Neural progenitor cell (in vitro differentiated cells): ENCODE measurements around the gene CNTROB. TPM values are rescaled to one million over a fixed set of nuclear protein-coding genes. Genes with fewer than 3 reads are reported as not detected.

ENCODE experiments used
- DNase-seq: peaks from one replicate; pipeline ENCODE4 v3.0.0-alpha.2; 2016; ENCODE audit warnings: low spot score
- H2AFZ ChIP-seq: fragments of 200-600 bp; sonication (generic); replicated peaks from 2 replicates; pipeline ENCODE4 v1.6.1; 2016; ENCODE audit warnings: antibody characterized with exemption
- H3F3A ChIP-seq: fragments of 200-600 bp; sonication (generic); 2 replicates; pipeline ENCODE4 v1.6.1; 2016; ENCODE audit warnings: antibody characterized with exemption, low read depth
- H3K27ac ChIP-seq: fragments of 200-600 bp; sonication (generic); 2 replicates; pipeline ENCODE4 v1.5.1; 2016; ENCODE audit warnings: mild to moderate bottlenecking
- H3K27me3 ChIP-seq: fragments of 200-600 bp; sonication (generic); 2 replicates; pipeline ENCODE4 v1.6.1; 2016; ENCODE audit warnings: mild to moderate bottlenecking, moderate library complexity
- H3K36me3 ChIP-seq: fragments of 200-600 bp; sonication (generic); 2 replicates; pipeline ENCODE4 v1.5.1; 2016
- H3K4me1 ChIP-seq: fragments of 200-600 bp; sonication (generic); 2 replicates; pipeline ENCODE4 v1.6.1; 2016; ENCODE audit warnings: mixed run types
- H3K4me2 ChIP-seq: fragments of 200-600 bp; sonication (generic); 2 replicates; pipeline ENCODE4 v1.6.1; 2016
- H3K4me3 ChIP-seq: fragments of 200-600 bp; sonication (generic); 2 replicates; pipeline ENCODE4 v1.5.1; 2016
- H3K79me2 ChIP-seq: fragments of 200-600 bp; sonication (generic); 2 replicates; pipeline ENCODE4 v1.6.1; 2016; ENCODE audit warnings: low read depth
- H3K9ac ChIP-seq: fragments of 200-600 bp; sonication (generic); 2 replicates; pipeline ENCODE4 v1.6.1; 2016
- H3K9me3 ChIP-seq: fragments of 200-600 bp; sonication (generic); 2 replicates; pipeline ENCODE4 v1.5.1; 2016; ENCODE audit warnings: low read depth
- H4K20me1 ChIP-seq: fragments of 200-600 bp; sonication (generic); 2 replicates; pipeline ENCODE4 v1.6.1; 2016; ENCODE audit warnings: low read depth
- H3K27ac Mint-ChIP-seq: 3 replicates; pipeline ENCODE4 v1.8.0; 2021; ENCODE audit warnings: mixed read lengths
- H3K27me3 Mint-ChIP-seq: 2 replicates; pipeline ENCODE4 v1.8.0; 2022; ENCODE audit warnings: low read depth, mild to moderate bottlenecking, inconsistent platforms, moderate library complexity, mixed read lengths; ENCODE audit not compliant: insufficient read depth
- H3K36me3 Mint-ChIP-seq: 3 replicates; pipeline ENCODE4 v1.8.0; 2021; ENCODE audit warnings: mixed read lengths
- H3K4me1 Mint-ChIP-seq: 3 replicates; pipeline ENCODE4 v1.8.0; 2021; ENCODE audit warnings: mixed read lengths
- H3K4me3 Mint-ChIP-seq: 3 replicates; pipeline ENCODE4 v1.8.0; 2021; ENCODE audit warnings: mild to moderate bottlenecking, moderate library complexity, mixed read lengths
- H3K9me3 Mint-ChIP-seq: 3 replicates; pipeline ENCODE4 v1.8.0; 2020; ENCODE audit warnings: mixed read lengths
- EZH2 ChIP-seq: fragments of 200-600 bp; sonication (generic); IDR thresholded peaks from 2 replicates; pipeline ENCODE4 v1.6.1; 2017; ENCODE audit warnings: antibody characterized with exemption, mild to moderate bottlenecking, moderate library complexity
- EZH2phosphoT487 ChIP-seq: fragments of 200-600 bp; sonication (generic); IDR thresholded peaks from 2 replicates; pipeline ENCODE4 v1.6.1; 2017; ENCODE audit warnings: antibody characterized with exemption
- total RNA-seq: library from RNA; depleted of rRNA; stranded (reverse); fragments of >200 nt; gene quantifications from 2 replicates; pipeline ENCODE4 v1.2.3, GENCODE V29; 2015; ENCODE audit warnings: low replicate concordance
- TF ChIP-seq, protein P1 (sequence below): fragments of 200-600 bp; sonication (generic); IDR thresholded peaks from 2 replicates; pipeline ENCODE4 v1.5.1; 2017; ENCODE audit warnings: antibody characterized with exemption, mild to moderate bottlenecking

Gene CNTROB
- total RNA-seq, 1 donor from 2014 or later = 21.2 TPM

- H3K4me2 ChIP-seq = no peak overlapping the region
- H3K27ac ChIP-seq = no peak overlapping the region
- peaks cover 5% of the 10 kb centered on the region for H3K27me3 Mint-ChIP-seq
- H3K9me3 ChIP-seq = no peaks in the 10 kb centered on the region
- TF ChIP-seq EZH2 = no peak
- TF ChIP-seq, protein P1, sequence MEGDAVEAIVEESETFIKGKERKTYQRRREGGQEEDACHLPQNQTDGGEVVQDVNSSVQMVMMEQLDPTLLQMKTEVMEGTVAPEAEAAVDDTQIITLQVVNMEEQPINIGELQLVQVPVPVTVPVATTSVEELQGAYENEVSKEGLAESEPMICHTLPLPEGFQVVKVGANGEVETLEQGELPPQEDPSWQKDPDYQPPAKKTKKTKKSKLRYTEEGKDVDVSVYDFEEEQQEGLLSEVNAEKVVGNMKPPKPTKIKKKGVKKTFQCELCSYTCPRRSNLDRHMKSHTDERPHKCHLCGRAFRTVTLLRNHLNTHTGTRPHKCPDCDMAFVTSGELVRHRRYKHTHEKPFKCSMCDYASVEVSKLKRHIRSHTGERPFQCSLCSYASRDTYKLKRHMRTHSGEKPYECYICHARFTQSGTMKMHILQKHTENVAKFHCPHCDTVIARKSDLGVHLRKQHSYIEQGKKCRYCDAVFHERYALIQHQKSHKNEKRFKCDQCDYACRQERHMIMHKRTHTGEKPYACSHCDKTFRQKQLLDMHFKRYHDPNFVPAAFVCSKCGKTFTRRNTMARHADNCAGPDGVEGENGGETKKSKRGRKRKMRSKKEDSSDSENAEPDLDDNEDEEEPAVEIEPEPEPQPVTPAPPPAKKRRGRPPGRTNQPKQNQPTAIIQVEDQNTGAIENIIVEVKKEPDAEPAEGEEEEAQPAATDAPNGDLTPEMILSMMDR = no peak
- peaks cover 35% of the 10 kb centered on the region for H3K36me3 Mint-ChIP-seq
- H3K4me1 ChIP-seq = no peaks in the 10 kb centered on the region
- no peak for DNase-seq
- no peaks in the 10 kb centered on the region for H3K9me3 Mint-ChIP-seq
- no peak overlapping the region for H3K4me3 Mint-ChIP-seq
- H3K4me1 Mint-ChIP-seq = no peaks in the 10 kb centered on the region
- no peak overlapping the region for H3K9ac ChIP-seq
- no peaks in the 10 kb centered on the region for H3K27me3 ChIP-seq
- no peak overlapping the region for H3K27ac Mint-ChIP-seq
- no peaks in the 10 kb centered on the region for H3F3A ChIP-seq
- no peaks in the 10 kb centered on the region for H4K20me1 ChIP-seq
- no peak overlapping the region for H3K4me3 ChIP-seq
- H3K79me2 ChIP-seq = no peaks in the 10 kb centered on the region
- H2AFZ ChIP-seq = no peak overlapping the region
- H3K36me3 ChIP-seq = no peaks in the 10 kb centered on the region
Observed at GRCh38 chr17:7944326-7944725, 12.3 kb downstream of the CNTROB start.

DNA sequence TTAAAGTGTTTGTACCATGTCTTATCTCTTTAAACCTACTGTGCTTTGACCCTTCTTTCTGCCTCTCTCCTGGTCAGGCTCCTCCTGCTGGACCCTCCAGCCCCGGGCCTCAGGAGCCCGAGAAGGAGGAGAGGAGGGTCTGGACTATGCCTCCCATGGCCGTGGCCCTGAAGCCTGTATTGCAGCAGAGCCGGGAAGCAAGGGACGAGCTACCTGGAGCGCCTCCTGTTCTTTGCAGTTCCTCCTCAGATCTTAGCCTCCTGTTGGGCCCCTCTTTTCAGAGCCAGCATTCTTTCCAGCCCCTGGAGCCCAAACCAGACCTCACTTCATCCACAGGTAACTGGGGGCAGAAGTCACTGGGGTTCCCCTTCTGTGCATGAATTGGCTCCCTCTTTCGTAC lies 13.6 kb downstream of the CNTROB start:
- no peaks in the 10 kb centered on the region for H3K4me1 ChIP-seq
- H3K27ac ChIP-seq = no peak overlapping the region
- no peaks in the 10 kb centered on the region for H4K20me1 ChIP-seq
- H3K36me3 ChIP-seq = peaks cover 4% of the 10 kb centered on the region
- peaks cover 5% of the 10 kb centered on the region for H3K27me3 Mint-ChIP-seq
- H3K36me3 Mint-ChIP-seq = peaks cover 36% of the 10 kb centered on the region
- H3K79me2 ChIP-seq = no peaks in the 10 kb centered on the region
- DNase-seq = no peak
- H3K9me3 Mint-ChIP-seq = no peaks in the 10 kb centered on the region
- no peak overlapping the region for H3K4me2 ChIP-seq
- TF ChIP-seq, protein P1 = no peak
- no peak for TF ChIP-seq EZH2
- no peak for TF ChIP-seq EZH2phosphoT487
- no peaks in the 10 kb centered on the region for H3K9me3 ChIP-seq
- H3K27ac Mint-ChIP-seq = no peak overlapping the region
- no peak overlapping the region for H3K4me3 ChIP-seq
- H3K4me1 Mint-ChIP-seq = no peaks in the 10 kb centered on the region
- no peaks in the 10 kb centered on the region for H3K27me3 ChIP-seq
- H3K4me3 Mint-ChIP-seq = no peak overlapping the region
- H2AFZ ChIP-seq = no peak overlapping the region
- no peak overlapping the region for H3K9ac ChIP-seq
- H3F3A ChIP-seq = no peaks in the 10 kb centered on the region

DNA sequence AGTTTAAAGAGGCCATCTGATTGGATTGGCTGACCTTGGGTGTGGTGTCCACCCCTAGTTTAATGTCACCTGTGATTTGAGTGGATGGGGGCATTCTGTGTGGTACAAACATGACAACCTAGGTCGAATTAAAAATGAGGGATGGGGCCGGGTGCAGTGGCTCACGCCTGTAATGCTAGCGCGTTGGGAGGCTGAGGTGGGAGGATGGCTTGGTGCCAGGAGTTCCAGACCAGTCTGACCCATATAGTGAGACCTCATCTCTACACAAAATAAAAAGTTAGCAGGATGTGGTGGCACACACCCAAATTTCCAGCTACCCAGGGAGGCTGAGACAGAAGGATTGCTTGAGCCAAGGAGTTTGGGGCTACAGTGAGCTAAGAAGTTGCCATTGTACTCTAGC lies 14.4 kb downstream of the CNTROB start:
- Mint-ChIP-seq H3K27ac (no peak overlapping the region), H3K27me3 (peaks cover 5% of the 10 kb centered on the region), H3K9me3 (no peaks in the 10 kb centered on the region), H3K36me3 (peaks cover 32% of the 10 kb centered on the region), H3K4me3 (no peak overlapping the region), H3K4me1 (no peaks in the 10 kb centered on the region)
- H4K20me1 ChIP-seq = no peaks in the 10 kb centered on the region
- no peaks in the 10 kb centered on the region for H3K27me3 ChIP-seq
- TF ChIP-seq EZH2 = no peak
- TF ChIP-seq, protein P1 = no peak
- TF ChIP-seq EZH2phosphoT487 = no peak
- H3K27ac ChIP-seq = no peak overlapping the region
- no peak overlapping the region for H3K4me3 ChIP-seq
- no peaks in the 10 kb centered on the region for H3K4me1 ChIP-seq
- H3F3A ChIP-seq = no peaks in the 10 kb centered on the region
- peaks cover 4% of the 10 kb centered on the region for H3K36me3 ChIP-seq
- no peak overlapping the region for H3K9ac ChIP-seq
- H3K79me2 ChIP-seq = no peaks in the 10 kb centered on the region
- H3K4me2 ChIP-seq = no peak overlapping the region
- no peaks in the 10 kb centered on the region for H3K9me3 ChIP-seq
- DNase-seq = no peak
- no peak overlapping the region for H2AFZ ChIP-seq

GRCh38 chr17:7947651-7948050 lies 15.6 kb downstream of the CNTROB start:
- no peak for TF ChIP-seq EZH2
- DNase-seq = no peak

More at GRCh38 chr17:7947651-7948050, 15.6 kb downstream of the CNTROB start:
- H3K36me3 Mint-ChIP-seq = peaks cover 32% of the 10 kb centered on the region
- H3K27me3 Mint-ChIP-seq = peaks cover 5% of the 10 kb centered on the region
- H3K4me3 Mint-ChIP-seq = no peak overlapping the region
- no peak overlapping the region for H3K27ac Mint-ChIP-seq
- Histone ChIP-seq H3K27me3 (no peaks in the 10 kb centered on the region), H3K27ac (no peak overlapping the region), H4K20me1 (no peaks in the 10 kb centered on the region), H3K4me3 (no peak overlapping the region), H3K79me2 (no peaks in the 10 kb centered on the region), H3K4me1 (no peaks in the 10 kb centered on the region), H3K4me2 (no peak overlapping the region), H3K9me3 (no peaks in the 10 kb centered on the region), H2AFZ (no peak overlapping the region), H3F3A (no peaks in the 10 kb centered on the region), H3K9ac (no peak overlapping the region), H3K36me3 (peaks cover 4% of the 10 kb centered on the region)
- H3K9me3 Mint-ChIP-seq = no peaks in the 10 kb centered on the region
- H3K4me1 Mint-ChIP-seq = no peaks in the 10 kb centered on the region
